ENCODE measurements around the gene ARHGAP25. TPM values are rescaled to one million over a fixed set of nuclear protein-coding genes. Genes with fewer than 3 reads are reported as not detected.

The ARHGAP25 gene
- total and polyA plus RNA-seq, 10 of the 15 experiments (the other 5 are each of a cell fraction or from before 2014, with no cell fraction given) = 0.15 to 1.0 (median 0.46) TPM

GRCh38 chr2:68740400-68740914, 5.8 kb downstream of the ARHGAP25 start (continued):
- TF ChIP-seq, protein P1, sequence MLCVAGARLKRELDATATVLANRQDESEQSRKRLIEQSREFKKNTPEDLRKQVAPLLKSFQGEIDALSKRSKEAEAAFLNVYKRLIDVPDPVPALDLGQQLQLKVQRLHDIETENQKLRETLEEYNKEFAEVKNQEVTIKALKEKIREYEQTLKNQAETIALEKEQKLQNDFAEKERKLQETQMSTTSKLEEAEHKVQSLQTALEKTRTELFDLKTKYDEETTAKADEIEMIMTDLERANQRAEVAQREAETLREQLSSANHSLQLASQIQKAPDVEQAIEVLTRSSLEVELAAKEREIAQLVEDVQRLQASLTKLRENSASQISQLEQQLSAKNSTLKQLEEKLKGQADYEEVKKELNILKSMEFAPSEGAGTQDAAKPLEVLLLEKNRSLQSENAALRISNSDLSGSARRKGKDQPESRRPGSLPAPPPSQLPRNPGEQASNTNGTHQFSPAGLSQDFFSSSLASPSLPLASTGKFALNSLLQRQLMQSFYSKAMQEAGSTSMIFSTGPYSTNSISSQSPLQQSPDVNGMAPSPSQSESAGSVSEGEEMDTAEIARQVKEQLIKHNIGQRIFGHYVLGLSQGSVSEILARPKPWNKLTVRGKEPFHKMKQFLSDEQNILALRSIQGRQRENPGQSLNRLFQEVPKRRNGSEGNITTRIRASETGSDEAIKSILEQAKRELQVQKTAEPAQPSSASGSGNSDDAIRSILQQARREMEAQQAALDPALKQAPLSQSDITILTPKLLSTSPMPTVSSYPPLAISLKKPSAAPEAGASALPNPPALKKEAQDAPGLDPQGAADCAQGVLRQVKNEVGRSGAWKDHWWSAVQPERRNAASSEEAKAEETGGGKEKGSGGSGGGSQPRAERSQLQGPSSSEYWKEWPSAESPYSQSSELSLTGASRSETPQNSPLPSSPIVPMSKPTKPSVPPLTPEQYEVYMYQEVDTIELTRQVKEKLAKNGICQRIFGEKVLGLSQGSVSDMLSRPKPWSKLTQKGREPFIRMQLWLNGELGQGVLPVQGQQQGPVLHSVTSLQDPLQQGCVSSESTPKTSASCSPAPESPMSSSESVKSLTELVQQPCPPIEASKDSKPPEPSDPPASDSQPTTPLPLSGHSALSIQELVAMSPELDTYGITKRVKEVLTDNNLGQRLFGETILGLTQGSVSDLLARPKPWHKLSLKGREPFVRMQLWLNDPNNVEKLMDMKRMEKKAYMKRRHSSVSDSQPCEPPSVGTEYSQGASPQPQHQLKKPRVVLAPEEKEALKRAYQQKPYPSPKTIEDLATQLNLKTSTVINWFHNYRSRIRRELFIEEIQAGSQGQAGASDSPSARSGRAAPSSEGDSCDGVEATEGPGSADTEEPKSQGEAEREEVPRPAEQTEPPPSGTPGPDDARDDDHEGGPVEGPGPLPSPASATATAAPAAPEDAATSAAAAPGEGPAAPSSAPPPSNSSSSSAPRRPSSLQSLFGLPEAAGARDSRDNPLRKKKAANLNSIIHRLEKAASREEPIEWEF (IDR thresholded peaks at IDR 0.05; ENCODE audit: insufficient replicate concordance, low read depth, low read length) = no peak
- TF ChIP-seq, protein P2, sequence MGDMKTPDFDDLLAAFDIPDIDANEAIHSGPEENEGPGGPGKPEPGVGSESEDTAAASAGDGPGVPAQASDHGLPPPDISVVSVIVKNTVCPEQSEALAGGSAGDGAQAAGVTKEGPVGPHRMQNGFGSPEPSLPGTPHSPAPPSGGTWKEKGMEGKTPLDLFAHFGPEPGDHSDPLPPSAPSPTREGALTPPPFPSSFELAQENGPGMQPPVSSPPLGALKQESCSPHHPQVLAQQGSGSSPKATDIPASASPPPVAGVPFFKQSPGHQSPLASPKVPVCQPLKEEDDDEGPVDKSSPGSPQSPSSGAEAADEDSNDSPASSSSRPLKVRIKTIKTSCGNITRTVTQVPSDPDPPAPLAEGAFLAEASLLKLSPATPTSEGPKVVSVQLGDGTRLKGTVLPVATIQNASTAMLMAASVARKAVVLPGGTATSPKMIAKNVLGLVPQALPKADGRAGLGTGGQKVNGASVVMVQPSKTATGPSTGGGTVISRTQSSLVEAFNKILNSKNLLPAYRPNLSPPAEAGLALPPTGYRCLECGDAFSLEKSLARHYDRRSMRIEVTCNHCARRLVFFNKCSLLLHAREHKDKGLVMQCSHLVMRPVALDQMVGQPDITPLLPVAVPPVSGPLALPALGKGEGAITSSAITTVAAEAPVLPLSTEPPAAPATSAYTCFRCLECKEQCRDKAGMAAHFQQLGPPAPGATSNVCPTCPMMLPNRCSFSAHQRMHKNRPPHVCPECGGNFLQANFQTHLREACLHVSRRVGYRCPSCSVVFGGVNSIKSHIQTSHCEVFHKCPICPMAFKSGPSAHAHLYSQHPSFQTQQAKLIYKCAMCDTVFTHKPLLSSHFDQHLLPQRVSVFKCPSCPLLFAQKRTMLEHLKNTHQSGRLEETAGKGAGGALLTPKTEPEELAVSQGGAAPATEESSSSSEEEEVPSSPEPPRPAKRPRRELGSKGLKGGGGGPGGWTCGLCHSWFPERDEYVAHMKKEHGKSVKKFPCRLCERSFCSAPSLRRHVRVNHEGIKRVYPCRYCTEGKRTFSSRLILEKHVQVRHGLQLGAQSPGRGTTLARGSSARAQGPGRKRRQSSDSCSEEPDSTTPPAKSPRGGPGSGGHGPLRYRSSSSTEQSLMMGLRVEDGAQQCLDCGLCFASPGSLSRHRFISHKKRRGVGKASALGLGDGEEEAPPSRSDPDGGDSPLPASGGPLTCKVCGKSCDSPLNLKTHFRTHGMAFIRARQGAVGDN (IDR thresholded peaks at IDR 0.05) = no peak
- no peak for TF ChIP-seq SIX5 (IDR thresholded peaks at IDR 0.05; ENCODE audit: low read depth, low read length, severe bottlenecking)
- no peak for TF ChIP-seq POLR2A (IDR thresholded peaks at IDR 0.05; ENCODE audit: low read depth, low read length)

All from GM12878 (cell line).